ENCODE results near the gene PIBF1.

The PIBF1 gene

GRCh38 chr13:72781451-72782439, at the start of gene PIBF1, which contains the start of gene DIS3:
TSS of gene PIBF1 (plus strand) at chr13:72782133. CDS start at chr13:72783470, 1,337 bp downstream.
TSS of gene DIS3 (minus strand) at chr13:72781900. CDS start at chr13:72781832, 68 bp downstream.
- peak within 1 kb of the TSS; percentile 100 for H3K4me3 ChIP-seq (ENCODE audit: low read depth, low read length)
- DNase-seq (ENCODE audit: low read depth) = peak; percentile 98
- TF ChIP-seq CTCF (IDR thresholded peaks at IDR 0.05; ENCODE audit: insufficient read depth, low read depth, low read length, missing control alignments) = peak; percentile 18

GRCh38 chr13:72737033-72737432, 44.9 kb upstream of the PIBF1 start:
- DNase-seq (ENCODE audit: low read depth) = no peak
- no peak for TF ChIP-seq CTCF (IDR thresholded peaks at IDR 0.05; ENCODE audit: insufficient read depth, low read depth, low read length, missing control alignments)
- H3K4me3 ChIP-seq (ENCODE audit: low read depth, low read length) = no peak overlapping the region

- TF ChIP-seq CTCF (IDR thresholded peaks at IDR 0.05; ENCODE audit: insufficient read depth, low read depth, low read length, missing control alignments) = no peak
- no peak overlapping the region for H3K4me3 ChIP-seq (ENCODE audit: low read depth, low read length)
- no peak for DNase-seq (ENCODE audit: low read depth)
These were observed 41.9 kb upstream of the PIBF1 start for GRCh38 chr13:72740015-72740414.

GRCh38 chr13:72745260-72745659, 36.7 kb upstream of the PIBF1 start:
- H3K4me3 ChIP-seq (ENCODE audit: low read depth, low read length) = no peak overlapping the region
- no peak for DNase-seq (ENCODE audit: low read depth)
- TF ChIP-seq CTCF (IDR thresholded peaks at IDR 0.05; ENCODE audit: insufficient read depth, low read depth, low read length, missing control alignments) = no peak

GRCh38 chr13:72751220-72751619, 30.7 kb upstream of the PIBF1 start:
- TF ChIP-seq CTCF (IDR thresholded peaks at IDR 0.05; ENCODE audit: insufficient read depth, low read depth, low read length, missing control alignments) = no peak
- no peak overlapping the region for H3K4me3 ChIP-seq (ENCODE audit: low read depth, low read length)
- DNase-seq (ENCODE audit: low read depth) = no peak

- DNase-seq (ENCODE audit: low read depth) = no peak
- H3K4me3 ChIP-seq (ENCODE audit: low read depth, low read length) = no peak overlapping the region
- TF ChIP-seq CTCF (IDR thresholded peaks at IDR 0.05; ENCODE audit: insufficient read depth, low read depth, low read length, missing control alignments) = no peak
These were observed 27.8 kb upstream of the PIBF1 start for GRCh38 chr13:72754111-72754510.

All from GM12865 (cell line).